K562 (cell line): Measurements from ENCODE around the gene TXLNG.

Experiments
- EZH2 ChIP-seq: IDR thresholded peaks from 2 replicates; pipeline ENCODE4 v1.6.1; 2012; ENCODE audit warnings: low read depth, mild to moderate bottlenecking, inconsistent platforms, low read length, borderline replicate concordance
- HDGF ChIP-seq: fragments of 450-650 bp; IDR thresholded peaks from 2 replicates; pipeline ENCODE4 v1.6.1; 2016
- HNRNPL ChIP-seq: fragments of 200-400 bp; formaldehyde crosslinking; IDR thresholded peaks from 2 replicates; pipeline ENCODE4 v1.6.1; 2017; ENCODE audit warnings: low read depth, mild to moderate bottlenecking, low read length
- NELFE ChIP-seq: IDR thresholded peaks from 2 replicates; pipeline ENCODE4 v1.6.1; 2011; ENCODE audit warnings: mild to moderate bottlenecking; ENCODE audit not compliant: insufficient read depth, insufficient read length
- RAD21 ChIP-seq, 2 experiments: fragments of 250-450 bp in 1 of 2; fragments of 450-650 bp in 1 of 2; sonication (Bioruptor Pico) in 1 of 2; formaldehyde crosslinking in 1 of 2; IDR thresholded peaks in 1 of 2; conservative IDR thresholded peaks in 1 of 2; 2 replicates each; pipeline versions ENCODE4 v1.4.0 to v1.8.0; 2020 to 2022; ENCODE audit warnings: mild to moderate bottlenecking in 2 of 2, moderate library complexity in 1 of 2
- SMC3 ChIP-seq: conservative IDR thresholded peaks from 2 replicates; pipeline ENCODE4 v1.6.1; 2011; ENCODE audit warnings: low read depth, low read length, improper control_type of control experiment; ENCODE audit not compliant: insufficient read depth
- YY1 ChIP-seq, 3 experiments: IDR thresholded peaks; 2 replicates each; pipeline ENCODE4 v1.6.1; 2011; ENCODE audit warnings: low read length in 2 of 3, mild to moderate bottlenecking in 2 of 3, moderate library complexity in 2 of 3, borderline replicate concordance in 1 of 3, control low read depth in 1 of 3, low read depth in 1 of 3; ENCODE audit not compliant: insufficient read depth in 3 of 3, insufficient replicate concordance in 2 of 3, control insufficient read depth in 1 of 3, insufficient read length in 1 of 3; ENCODE audit errors: extremely low read depth in 1 of 3
- ZNF444 ChIP-seq: fragments of 250-450 bp; sonication (Bioruptor Pico); IDR thresholded peaks from 2 replicates; pipeline ENCODE4 v1.4.0; 2020; ENCODE audit warnings: mild to moderate bottlenecking, moderate library complexity
- TF ChIP-seq, protein P1 (sequence below), 3 experiments: IDR thresholded peaks in 2 of 3; conservative IDR thresholded peaks in 1 of 3; 2 replicates each; pipeline ENCODE4 v1.5.1; 2011 to 2012; ENCODE audit warnings: low read length in 3 of 3, mild to moderate bottlenecking in 3 of 3, control low read depth in 2 of 3, improper control_type of control experiment in 1 of 3, inconsistent platforms in 1 of 3, low read depth in 1 of 3, mixed read lengths in 1 of 3, moderate library complexity in 1 of 3; ENCODE audit not compliant: insufficient read depth in 2 of 3

DNA sequence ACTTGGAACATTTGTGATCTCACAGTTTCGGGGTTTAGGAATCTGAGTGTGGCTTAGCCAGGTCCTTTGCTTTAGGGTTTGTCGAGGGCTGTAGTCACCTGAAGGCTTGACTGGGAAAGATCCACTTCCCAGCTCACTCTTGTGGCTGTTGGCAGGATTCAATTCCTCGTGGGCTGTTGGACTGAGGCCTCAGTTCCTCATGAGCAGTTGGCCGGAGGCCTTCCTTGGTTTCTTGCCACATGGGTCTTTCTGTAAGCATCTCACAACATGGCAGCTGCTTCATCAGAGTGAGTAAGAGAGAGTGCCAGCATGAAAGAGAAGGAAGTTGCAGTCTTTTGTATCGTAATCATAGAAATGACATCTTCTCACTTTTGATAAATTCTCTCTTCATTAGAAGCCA is 11.1 kb downstream of the TXLNG start:
- TF ChIP-seq EZH2 = no peak
- TF ChIP-seq YY1 (IDR thresholded peaks at IDR 0.05; ENCODE audit: borderline replicate concordance in 1 of 3, control insufficient read depth in 1 of 3, extremely low read depth in 1 of 3, insufficient read depth in 3 of 3, insufficient read length in 1 of 3, insufficient replicate concordance in 2 of 3, low read depth in 1 of 3, low read length in 2 of 3) = no peak
- no peak for TF ChIP-seq HDGF
- no peak for TF ChIP-seq ZNF444 (CRISPR knock-in tag)
- TF ChIP-seq SMC3 = no peak
- TF ChIP-seq RAD21 (CRISPR knock-in tag; conservative IDR thresholded peaks at IDR 0.05 in 1 of 2, IDR thresholded peaks at IDR 0.05 in 1 of 2) = no peak
- TF ChIP-seq, protein P1, sequence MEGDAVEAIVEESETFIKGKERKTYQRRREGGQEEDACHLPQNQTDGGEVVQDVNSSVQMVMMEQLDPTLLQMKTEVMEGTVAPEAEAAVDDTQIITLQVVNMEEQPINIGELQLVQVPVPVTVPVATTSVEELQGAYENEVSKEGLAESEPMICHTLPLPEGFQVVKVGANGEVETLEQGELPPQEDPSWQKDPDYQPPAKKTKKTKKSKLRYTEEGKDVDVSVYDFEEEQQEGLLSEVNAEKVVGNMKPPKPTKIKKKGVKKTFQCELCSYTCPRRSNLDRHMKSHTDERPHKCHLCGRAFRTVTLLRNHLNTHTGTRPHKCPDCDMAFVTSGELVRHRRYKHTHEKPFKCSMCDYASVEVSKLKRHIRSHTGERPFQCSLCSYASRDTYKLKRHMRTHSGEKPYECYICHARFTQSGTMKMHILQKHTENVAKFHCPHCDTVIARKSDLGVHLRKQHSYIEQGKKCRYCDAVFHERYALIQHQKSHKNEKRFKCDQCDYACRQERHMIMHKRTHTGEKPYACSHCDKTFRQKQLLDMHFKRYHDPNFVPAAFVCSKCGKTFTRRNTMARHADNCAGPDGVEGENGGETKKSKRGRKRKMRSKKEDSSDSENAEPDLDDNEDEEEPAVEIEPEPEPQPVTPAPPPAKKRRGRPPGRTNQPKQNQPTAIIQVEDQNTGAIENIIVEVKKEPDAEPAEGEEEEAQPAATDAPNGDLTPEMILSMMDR (IDR thresholded peaks at IDR 0.05 in 2 of 3, conservative IDR thresholded peaks at IDR 0.05 in 1 of 3; ENCODE audit: insufficient read depth in 2 of 3, low read depth in 1 of 3, low read length in 3 of 3) = no peak
- TF ChIP-seq NELFE = no peak
- TF ChIP-seq HNRNPL = no peak
